BLaER1 treated with 17β-estradiol and CSF1 and Interleukin-3, amounts not matched to agents 10 nM and 100 nM (cell line): ENCODE measurements around the gene SERAC1.

Experiments used
- H3K27ac ChIP-seq, 11 experiments: shearing (Covaris generic); formaldehyde crosslinking; 2 replicates each; pipeline ENCODE4 v1.8.1; 2022
- H3K27me3 ChIP-seq, 11 experiments: shearing (Covaris generic); formaldehyde crosslinking; 2 replicates each; pipeline ENCODE4 v1.8.1; 2022
- H3K36me3 ChIP-seq, 11 experiments: shearing (Covaris generic); formaldehyde crosslinking; 2 replicates each; pipeline ENCODE4 v1.8.1; 2022
- H3K4me1 ChIP-seq, 10 experiments: shearing (Covaris generic); formaldehyde crosslinking; 2 replicates each; pipeline ENCODE4 v1.8.1; 2022
- H3K4me2 ChIP-seq, 11 experiments: shearing (Covaris generic); formaldehyde crosslinking; 2 replicates each; pipeline ENCODE4 v1.8.1; 2022
- H3K4me3 ChIP-seq, 10 experiments: shearing (Covaris generic); formaldehyde crosslinking; 2 replicates each; pipeline ENCODE4 v1.8.1; 2022
- H3K9ac ChIP-seq, 11 experiments: shearing (Covaris generic); formaldehyde crosslinking; 2 replicates each; pipeline ENCODE4 v1.8.1; 2022
- H3K9me3 ChIP-seq, 11 experiments: shearing (Covaris generic); formaldehyde crosslinking; replicated peaks in 1 of 11; 2 replicates each; pipeline ENCODE4 v1.8.1; 2022
- H4K20me1 ChIP-seq, 11 experiments: shearing (Covaris generic); formaldehyde crosslinking; 2 replicates each; pipeline ENCODE4 v1.8.1; 2022
- Cebpa-rat ChIP-seq, 11 experiments: shearing (Covaris generic); IDR thresholded peaks; 2 replicates each; pipeline ENCODE4 v1.8.1; 2022

SERAC1 gene

GRCh38 chr6:158092806-158093205 is 75.3 kb downstream of the SERAC1 start:
- Histone ChIP-seq H3K27ac (peak overlapping the region in 1 of 11 experiments; percentile 11; a peak in 1 of 22 replicates), H3K36me3 (peaks cover 0 to 65% (median 35%) of the 10 kb centered on the region in 11 experiments; a peak in 17 of 22 replicates), H3K9ac (no peak overlapping the region), H3K9me3 (no peaks in the 10 kb centered on the region; a peak in 1 of 22 replicates), H3K4me1 (peaks cover 10 to 66% (median 59%) of the 10 kb centered on the region in 10 experiments), H3K27me3 (no peaks in the 10 kb centered on the region), H4K20me1 (no peaks in the 10 kb centered on the region), H3K4me2 (peak overlapping the region in 5 of 11 experiments; percentile 15 to 47 (median 28); a peak in 8 of 22 replicates), H3K4me3 (no peak overlapping the region)
- TF ChIP-seq Cebpa-rat (IDR thresholded peaks at IDR 0.05) = no peak

- Histone ChIP-seq H3K4me1 (peaks cover 26 to 78% (median 74%) of the 10 kb centered on the region in 10 experiments), H3K4me2 (peak overlapping the region; percentile 75 to 98 (median 93)), H3K9me3 (no peaks in the 10 kb centered on the region), H4K20me1 (no peaks in the 10 kb centered on the region), H3K27ac (peak overlapping the region; percentile 77 to 100 (median 99)), H3K36me3 (peaks cover 0 to 30% (median 7%) of the 10 kb centered on the region in 11 experiments; a peak in 11 of 22 replicates), H3K27me3 (no peaks in the 10 kb centered on the region), H3K9ac (peak overlapping the region; percentile 79 to 96 (median 93); a peak in 21 of 22 replicates), H3K4me3 (peak overlapping the region; percentile 47 to 73 (median 60))
- no peak for TF ChIP-seq Cebpa-rat (IDR thresholded peaks at IDR 0.05)
Observed at GRCh38 chr6:158087224-158087867, 80.7 kb downstream of the SERAC1 start.

GRCh38 chr6:158086504-158087223 is 81.4 kb downstream of the SERAC1 start:
- Histone ChIP-seq H3K9me3 (no peaks in the 10 kb centered on the region), H3K9ac (peak overlapping the region; percentile 79 to 96 (median 93)), H3K36me3 (peaks cover 0 to 23% (median 10%) of the 10 kb centered on the region in 11 experiments; a peak in 12 of 22 replicates), H3K27ac (peak overlapping the region; percentile 77 to 100 (median 99)), H4K20me1 (no peaks in the 10 kb centered on the region), H3K4me2 (peak overlapping the region; percentile 75 to 98 (median 93)), H3K4me3 (peak overlapping the region; percentile 47 to 73 (median 60)), H3K27me3 (no peaks in the 10 kb centered on the region), H3K4me1 (peaks cover 26 to 78% (median 68%) of the 10 kb centered on the region in 10 experiments)
- peak in 8 of 11 experiments; percentile 62 to 84 (median 70); a peak in 15 of 22 replicates for TF ChIP-seq Cebpa-rat (IDR thresholded peaks at IDR 0.05)

- peak overlapping the region in 10 of 11 experiments; percentile 77 to 100 (median 99); a peak in 20 of 22 replicates for H3K27ac ChIP-seq
- H3K9ac ChIP-seq = peak overlapping the region in 10 of 11 experiments; percentile 79 to 96 (median 94); a peak in 20 of 22 replicates
- H3K4me1 ChIP-seq = peaks cover 26 to 84% (median 68%) of the 10 kb centered on the region in 10 experiments
- H3K36me3 ChIP-seq = peaks cover 0 to 21% (median 10%) of the 10 kb centered on the region in 11 experiments; a peak in 9 of 22 replicates
- no peaks in the 10 kb centered on the region for H3K9me3 ChIP-seq
- peak overlapping the region; percentile 75 to 98 (median 93) for H3K4me2 ChIP-seq
- no peaks in the 10 kb centered on the region for H3K27me3 ChIP-seq
- no peak for TF ChIP-seq Cebpa-rat (IDR thresholded peaks at IDR 0.05)
- peak overlapping the region in 7 of 10 experiments; percentile 50 to 73 (median 62); a peak in 11 of 20 replicates for H3K4me3 ChIP-seq
- no peaks in the 10 kb centered on the region for H4K20me1 ChIP-seq
Observed at GRCh38 chr6:158086054-158086503, 82.0 kb downstream of the SERAC1 start.

- Histone ChIP-seq H3K4me2 (peak overlapping the region; percentile 75 to 98 (median 93)), H3K4me1 (peaks cover 26 to 87% (median 73%) of the 10 kb centered on the region in 10 experiments), H3K9ac (peak overlapping the region in 10 of 11 experiments; percentile 79 to 96 (median 94); a peak in 18 of 22 replicates), H3K27me3 (no peaks in the 10 kb centered on the region), H3K27ac (peak overlapping the region in 9 of 11 experiments; percentile 92 to 100 (median 99); a peak in 18 of 22 replicates), H3K36me3 (peaks cover 0 to 21% (median 10%) of the 10 kb centered on the region in 11 experiments; a peak in 9 of 22 replicates), H3K4me3 (peak overlapping the region in 2 of 10 experiments; percentile 62 to 73; a peak in 1 of 20 replicates), H4K20me1 (no peaks in the 10 kb centered on the region), H3K9me3 (no peaks in the 10 kb centered on the region)
- TF ChIP-seq Cebpa-rat (IDR thresholded peaks at IDR 0.05) = no peak
Observed at GRCh38 chr6:158085261-158086053, 82.6 kb downstream of the SERAC1 start.

- no peaks in the 10 kb centered on the region for H3K27me3 ChIP-seq
- no peaks in the 10 kb centered on the region for H4K20me1 ChIP-seq
- no peak overlapping the region for H3K9ac ChIP-seq
- H3K4me1 ChIP-seq = peaks cover 17 to 72% (median 55%) of the 10 kb centered on the region in 10 experiments
- H3K4me3 ChIP-seq = no peak overlapping the region
- no peaks in the 10 kb centered on the region for H3K9me3 ChIP-seq
- peak overlapping the region in 8 of 11 experiments; percentile 0 to 97 (median 46); a peak in 11 of 22 replicates for H3K4me2 ChIP-seq
- TF ChIP-seq Cebpa-rat (IDR thresholded peaks at IDR 0.05) = no peak
- peak overlapping the region in 8 of 11 experiments; percentile 98 to 100 (median 99); a peak in 15 of 22 replicates for H3K27ac ChIP-seq
- peaks cover 0 to 26% (median 10%) of the 10 kb centered on the region in 11 experiments; a peak in 10 of 22 replicates for H3K36me3 ChIP-seq
Observed at GRCh38 chr6:158083455-158084325, 84.4 kb downstream of the SERAC1 start.

- no peak overlapping the region for H3K4me3 ChIP-seq
- H3K4me1 ChIP-seq = peaks cover 8 to 54% (median 36%) of the 10 kb centered on the region in 10 experiments
- H3K9me3 ChIP-seq = no peaks in the 10 kb centered on the region
- no peak overlapping the region for H3K9ac ChIP-seq
- TF ChIP-seq Cebpa-rat (IDR thresholded peaks at IDR 0.05) = peak in 4 of 11 experiments; percentile 28 to 45 (median 36); a peak in 3 of 22 replicates
- peak overlapping the region in 3 of 11 experiments; percentile 29 to 40 (median 30); a peak in 4 of 22 replicates for H3K4me2 ChIP-seq
- no peaks in the 10 kb centered on the region for H4K20me1 ChIP-seq
- H3K27ac ChIP-seq = peak overlapping the region in 4 of 11 experiments; percentile 19 to 40 (median 22); a peak in 6 of 22 replicates
- peaks cover 0 to 31% (median 11%) of the 10 kb centered on the region in 11 experiments; a peak in 11 of 22 replicates for H3K36me3 ChIP-seq
- no peaks in the 10 kb centered on the region for H3K27me3 ChIP-seq
Observed at GRCh38 chr6:158081657-158081935, 86.5 kb downstream of the SERAC1 start.
